Left ventricle myocardium inferior (tissue), 1 donor: ENCODE results near the gene ECI1. TPM values are rescaled to one million over a fixed set of nuclear protein-coding genes. Genes with fewer than 3 reads are reported as not detected.

Experiments used
- DNase-seq: peaks from one replicate; pipeline ENCODE4 v3.0.0-alpha.2; 2020
- H3K27ac ChIP-seq: fragments of 200-600 bp; replicated peaks from 2 replicates; pipeline ENCODE4 v1.8.0; 2021
- H3K27me3 ChIP-seq: fragments of 200-600 bp; 2 replicates; pipeline ENCODE4 v1.8.0; 2021; ENCODE audit warnings: low read depth
- H3K36me3 ChIP-seq: fragments of 200-600 bp; 2 replicates; pipeline ENCODE4 v1.8.0; 2021
- H3K4me1 ChIP-seq: fragments of 200-600 bp; 2 replicates; pipeline ENCODE4 v1.8.0; 2021
- H3K4me3 ChIP-seq: fragments of 200-600 bp; 2 replicates; pipeline ENCODE4 v1.8.0; 2021; ENCODE audit warnings: mild to moderate bottlenecking, moderate library complexity
- H3K9me3 ChIP-seq: fragments of 200-600 bp; replicated peaks from 2 replicates; pipeline ENCODE4 v1.8.0; 2021
- intact Hi-C: fragments of 100-400 bp; cut with micrococcal nuclease; formaldehyde crosslinking; loops from one replicate; pipeline ENCODE4 v1.11.0; 2022
- total RNA-seq: library from RNA; stranded (reverse); fragmentation: NEBNext Ultra II Directional; extraction: Animal tissue kit (Norgen Biotek cat#: 25700); gene quantifications from one replicate; pipeline ENCODE4 v1.2.1, GENCODE V29; 2021
- TF ChIP-seq, protein P1 (sequence below): fragments of 200-600 bp; IDR thresholded peaks from 2 replicates; pipeline ENCODE4 v1.8.0; 2021; ENCODE audit warnings: antibody characterized with exemption, mild to moderate bottlenecking, borderline replicate concordance
- donor health status: DM: no; HTN: yes; CAD: no; lungs with severe emphysema.

ECI1 gene
- total RNA-seq, 1 donor from 2014 or later = 165 TPM

DNA sequence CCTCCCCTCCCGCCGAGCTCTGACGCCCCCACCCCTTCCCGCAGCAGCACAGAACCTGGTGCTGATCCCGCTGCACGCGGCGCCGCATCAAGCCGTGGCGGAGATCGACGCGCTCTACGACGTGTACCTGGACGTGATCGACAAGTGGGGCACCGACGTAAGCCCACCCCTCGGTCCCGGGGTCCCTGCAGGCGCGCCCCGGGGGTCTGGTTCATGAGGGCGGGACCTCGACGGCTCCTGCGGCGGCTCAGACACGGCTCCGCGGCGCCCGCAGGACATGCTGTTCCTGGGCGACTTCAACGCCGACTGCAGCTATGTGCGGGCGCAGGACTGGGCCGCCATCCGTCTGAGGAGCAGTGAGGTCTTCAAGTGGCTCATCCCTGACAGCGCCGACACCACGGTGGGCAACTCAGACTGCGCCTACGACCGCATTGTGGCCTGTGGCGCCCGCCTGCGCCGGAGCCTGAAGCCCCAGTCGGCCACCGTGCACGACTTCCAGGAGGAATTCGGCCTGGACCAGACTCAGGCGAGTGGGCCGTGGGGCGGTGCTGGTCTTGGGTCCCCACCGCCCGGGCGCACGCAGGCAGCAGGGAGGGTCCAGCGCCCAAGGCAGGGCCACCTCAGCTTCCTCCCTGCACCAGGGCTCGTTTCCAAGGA is 13.8 kb downstream of the ECI1 start:
- H3K4me3 ChIP-seq = peak overlapping the region; percentile 55

DNA sequence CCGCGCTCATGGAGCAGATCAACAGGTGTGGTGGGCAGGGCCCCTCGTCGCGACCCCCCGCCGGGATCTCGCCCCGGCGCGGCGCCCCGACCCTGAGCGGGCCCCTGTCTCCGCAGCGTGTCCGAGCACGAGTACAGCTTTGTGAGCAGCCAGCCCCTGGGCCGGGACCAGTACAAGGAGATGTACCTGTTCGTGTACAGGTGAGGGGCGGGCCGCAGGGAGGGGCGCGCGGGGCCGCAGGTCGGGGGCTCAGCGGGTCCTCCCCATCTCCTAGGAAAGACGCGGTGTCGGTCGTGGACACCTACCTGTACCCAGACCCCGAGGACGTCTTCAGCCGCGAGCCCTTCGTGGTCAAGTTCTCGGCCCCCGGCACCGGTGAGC is 14.3 kb downstream of the ECI1 start:
- Histone ChIP-seq H3K27me3 (peaks cover 23% of the 10 kb centered on the region), H3K27ac (no peak overlapping the region), H3K9me3 (no peaks in the 10 kb centered on the region), H3K4me3 (peak overlapping the region; percentile 55), H3K36me3 (peaks cover 58% of the 10 kb centered on the region), H3K4me1 (peaks cover 25% of the 10 kb centered on the region)
- intact Hi-C loops = no loop called here
- TF ChIP-seq, protein P1, sequence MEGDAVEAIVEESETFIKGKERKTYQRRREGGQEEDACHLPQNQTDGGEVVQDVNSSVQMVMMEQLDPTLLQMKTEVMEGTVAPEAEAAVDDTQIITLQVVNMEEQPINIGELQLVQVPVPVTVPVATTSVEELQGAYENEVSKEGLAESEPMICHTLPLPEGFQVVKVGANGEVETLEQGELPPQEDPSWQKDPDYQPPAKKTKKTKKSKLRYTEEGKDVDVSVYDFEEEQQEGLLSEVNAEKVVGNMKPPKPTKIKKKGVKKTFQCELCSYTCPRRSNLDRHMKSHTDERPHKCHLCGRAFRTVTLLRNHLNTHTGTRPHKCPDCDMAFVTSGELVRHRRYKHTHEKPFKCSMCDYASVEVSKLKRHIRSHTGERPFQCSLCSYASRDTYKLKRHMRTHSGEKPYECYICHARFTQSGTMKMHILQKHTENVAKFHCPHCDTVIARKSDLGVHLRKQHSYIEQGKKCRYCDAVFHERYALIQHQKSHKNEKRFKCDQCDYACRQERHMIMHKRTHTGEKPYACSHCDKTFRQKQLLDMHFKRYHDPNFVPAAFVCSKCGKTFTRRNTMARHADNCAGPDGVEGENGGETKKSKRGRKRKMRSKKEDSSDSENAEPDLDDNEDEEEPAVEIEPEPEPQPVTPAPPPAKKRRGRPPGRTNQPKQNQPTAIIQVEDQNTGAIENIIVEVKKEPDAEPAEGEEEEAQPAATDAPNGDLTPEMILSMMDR = no peak
- DNase-seq = no peak

More for the DNA sequence above, 13.8 kb downstream of the ECI1 start:
- DNase-seq = no peak
- peaks cover 58% of the 10 kb centered on the region for H3K36me3 ChIP-seq
- no peaks in the 10 kb centered on the region for H3K9me3 ChIP-seq
- peak overlapping the region; percentile 41 for H3K27ac ChIP-seq
- TF ChIP-seq, protein P1 = no peak
- intact Hi-C loops = no loop called here
- H3K27me3 ChIP-seq = peaks cover 23% of the 10 kb centered on the region
- peaks cover 25% of the 10 kb centered on the region for H3K4me1 ChIP-seq

DNA sequence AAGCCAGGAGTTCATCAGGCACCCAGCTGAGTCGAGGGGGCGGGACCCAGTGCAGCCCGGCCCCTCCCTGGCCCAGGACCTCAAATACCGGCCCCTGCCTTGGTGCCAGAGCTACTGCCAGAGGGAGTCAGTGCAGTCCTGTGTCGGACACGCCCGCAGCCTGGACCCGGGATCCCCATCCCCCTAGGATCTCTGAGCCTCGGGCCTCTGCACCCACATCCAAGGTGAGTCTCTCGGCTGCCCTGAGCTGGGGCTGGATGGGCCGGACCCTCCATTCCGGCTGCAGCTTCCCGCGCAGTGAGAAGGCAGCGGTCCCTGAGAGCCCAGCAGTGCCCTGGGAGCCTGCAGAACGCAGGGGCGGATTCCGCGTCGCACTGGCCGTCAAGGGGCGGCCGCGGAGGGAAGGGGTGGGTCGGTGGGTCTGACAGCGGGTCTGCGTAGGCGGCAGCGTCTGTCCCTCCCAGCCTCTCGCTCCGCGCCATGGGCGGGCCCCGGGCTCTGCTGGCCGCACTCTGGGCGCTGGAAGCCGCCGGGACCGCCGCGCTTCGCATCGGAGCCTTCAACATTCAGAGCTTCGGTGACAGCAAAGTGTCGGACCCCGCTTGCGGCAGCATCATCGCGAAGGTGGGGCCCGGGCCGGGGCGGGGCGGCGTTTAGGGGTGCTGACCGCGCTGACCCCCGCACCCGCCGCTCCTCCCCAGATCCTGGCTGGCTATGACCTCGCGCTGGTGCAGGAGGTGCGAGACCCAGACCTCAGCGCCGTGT is 14.9 kb downstream of the ECI1 start, which contains the start of gene DNASE1L2:
Gene DNASE1L2, plus strand, starts transcription at position 108 of the 765 bp plus-strand sequence. Its CDS starts 373 bp downstream, at position 481.
- intact Hi-C loops = no loop called here
- Histone ChIP-seq H3K4me1 (peaks cover 25% of the 10 kb centered on the region), H3K4me3 (peak within 1 kb of the TSS; percentile 55), H3K36me3 (peaks cover 58% of the 10 kb centered on the region), H3K9me3 (no peaks in the 10 kb centered on the region), H3K27me3 (peaks cover 23% of the 10 kb centered on the region), H3K27ac (no peak within 1 kb of the TSS)
- no peak for DNase-seq
- TF ChIP-seq, protein P1 = no peak

DNA sequence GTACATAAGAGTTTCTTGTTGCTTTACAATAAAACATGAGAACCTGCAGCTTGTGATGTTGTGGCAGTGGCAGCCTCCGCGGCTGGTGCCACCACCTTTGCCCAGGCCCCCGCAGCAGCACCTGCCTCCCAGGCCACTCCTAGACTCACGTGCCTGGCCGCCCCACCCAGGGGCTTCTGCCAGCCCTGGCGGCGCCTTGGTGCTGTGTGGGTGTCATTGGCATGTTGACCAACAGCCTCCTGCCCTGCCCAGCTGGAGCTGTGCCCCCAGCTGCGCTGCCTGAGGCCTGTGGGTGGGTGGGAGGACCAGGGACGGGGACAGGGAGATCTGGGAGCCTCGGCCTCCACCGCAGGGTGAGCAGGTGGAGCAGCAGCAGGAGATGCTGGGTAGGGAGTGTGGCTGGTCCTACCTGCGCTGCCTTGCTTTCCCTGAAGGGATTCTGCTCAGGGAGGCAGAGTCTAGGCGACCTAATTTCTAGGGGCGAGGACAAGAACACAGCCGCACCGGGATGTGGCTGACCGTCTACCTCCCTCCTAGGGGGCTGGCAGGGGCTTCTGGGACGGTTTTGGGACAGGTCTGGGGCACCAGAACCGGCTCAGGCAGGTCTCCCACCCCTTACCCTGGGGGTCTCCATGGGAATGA is 15.6 kb downstream of the ECI1 start:
- DNase-seq = no peak
- Histone ChIP-seq H3K27ac (no peak overlapping the region), H3K9me3 (no peaks in the 10 kb centered on the region), H3K27me3 (peaks cover 23% of the 10 kb centered on the region), H3K36me3 (peaks cover 59% of the 10 kb centered on the region), H3K4me3 (peak overlapping the region; percentile 55), H3K4me1 (peaks cover 25% of the 10 kb centered on the region)
- intact Hi-C loops = no loop called here
- TF ChIP-seq, protein P1 = no peak

DNA sequence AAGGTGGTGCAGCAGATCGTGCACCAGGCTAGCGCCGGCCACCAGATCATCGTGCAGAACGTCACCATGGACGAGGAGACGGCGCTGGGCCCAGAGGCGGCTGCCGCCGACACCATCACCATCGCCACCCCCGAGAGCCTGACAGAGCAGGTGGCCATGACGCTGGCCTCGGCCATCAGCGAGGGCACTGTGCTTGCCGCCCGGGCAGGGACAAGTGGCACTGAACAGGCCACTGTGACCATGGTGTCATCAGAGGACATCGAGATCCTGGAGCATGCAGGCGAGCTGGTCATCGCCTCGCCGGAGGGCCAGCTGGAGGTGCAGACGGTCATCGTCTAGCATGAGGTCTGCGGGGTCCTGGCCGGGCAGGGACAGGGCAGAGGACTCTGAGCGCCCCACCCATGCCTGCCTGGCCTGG is 16.1 kb downstream of the ECI1 start:
- Histone ChIP-seq H3K36me3 (peaks cover 61% of the 10 kb centered on the region), H3K4me1 (peaks cover 25% of the 10 kb centered on the region), H3K27ac (no peak overlapping the region), H3K27me3 (peaks cover 23% of the 10 kb centered on the region), H3K4me3 (no peak overlapping the region), H3K9me3 (no peaks in the 10 kb centered on the region)
- DNase-seq = no peak
- TF ChIP-seq, protein P1 = no peak
- intact Hi-C loops = no loop called here
